SK-N-SH treated with all-trans-retinoic acid at 6 μM for 48 hours (cell line): ENCODE data around the gene IGF2R.

Experiments
- BACH2 ChIP-seq: fragments of 250-450 bp; sonication (Bioruptor Pico); IDR thresholded peaks from 2 replicates; pipeline ENCODE4 v1.9.0; 2021; ENCODE audit warnings: mild to moderate bottlenecking, borderline replicate concordance
- ZC3H10 ChIP-seq: fragments of 250-450 bp; sonication (Bioruptor Pico); IDR thresholded peaks from 2 replicates; pipeline ENCODE4 v1.5.1; 2021; ENCODE audit warnings: mild to moderate bottlenecking, moderate library complexity
- ZNF565 ChIP-seq: fragments of 450-650 bp; formaldehyde crosslinking; conservative IDR thresholded peaks from 2 replicates; pipeline ENCODE4 v1.5.0; 2020; ENCODE audit warnings: low read depth, mild to moderate bottlenecking, moderate library complexity
- ZNF8 ChIP-seq: fragments of 450-650 bp; formaldehyde crosslinking; IDR thresholded peaks from 2 replicates; pipeline ENCODE4 v1.5.0; 2020; ENCODE audit warnings: mild to moderate bottlenecking, moderate library complexity
- TF ChIP-seq, protein P1 (sequence below): fragments of 250-450 bp; sonication (Bioruptor Pico); IDR thresholded peaks from 2 replicates; pipeline ENCODE4 v1.8.0; 2020; ENCODE audit warnings: mild to moderate bottlenecking, moderate library complexity, borderline replicate concordance
- TF ChIP-seq, protein P2 (sequence below): fragments of 250-450 bp; sonication (Bioruptor Pico); IDR thresholded peaks from 2 replicates; pipeline ENCODE4 v1.5.0; 2020; ENCODE audit warnings: mild to moderate bottlenecking, moderate library complexity

DNA sequence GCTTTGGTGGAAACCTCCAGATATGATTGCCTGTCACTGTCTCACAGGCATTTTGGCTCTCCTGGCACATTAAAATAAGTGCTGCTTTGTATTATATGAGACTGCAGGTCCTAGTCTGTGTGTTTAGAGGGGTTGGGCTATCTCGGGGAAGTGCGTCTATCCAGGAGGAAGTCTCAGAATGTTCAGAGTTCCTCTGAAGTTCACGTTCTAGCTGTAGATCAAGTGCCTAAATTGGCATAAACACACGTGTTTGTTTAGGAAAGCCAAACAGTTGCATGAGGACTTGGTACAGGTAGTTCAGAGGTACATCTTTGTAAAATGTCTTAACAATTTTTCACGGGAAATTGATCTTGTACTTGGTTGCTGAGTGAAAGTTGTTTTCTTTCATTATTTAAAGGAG, 116.3 kb downstream of the IGF2R start:
- TF ChIP-seq BACH2 (CRISPR knock-in tag) (no peak), ZNF8 (CRISPR knock-in tag) (no peak), ZC3H10 (CRISPR knock-in tag) (no peak), ZNF565 (CRISPR knock-in tag) (no peak)
- TF ChIP-seq, protein P1, sequence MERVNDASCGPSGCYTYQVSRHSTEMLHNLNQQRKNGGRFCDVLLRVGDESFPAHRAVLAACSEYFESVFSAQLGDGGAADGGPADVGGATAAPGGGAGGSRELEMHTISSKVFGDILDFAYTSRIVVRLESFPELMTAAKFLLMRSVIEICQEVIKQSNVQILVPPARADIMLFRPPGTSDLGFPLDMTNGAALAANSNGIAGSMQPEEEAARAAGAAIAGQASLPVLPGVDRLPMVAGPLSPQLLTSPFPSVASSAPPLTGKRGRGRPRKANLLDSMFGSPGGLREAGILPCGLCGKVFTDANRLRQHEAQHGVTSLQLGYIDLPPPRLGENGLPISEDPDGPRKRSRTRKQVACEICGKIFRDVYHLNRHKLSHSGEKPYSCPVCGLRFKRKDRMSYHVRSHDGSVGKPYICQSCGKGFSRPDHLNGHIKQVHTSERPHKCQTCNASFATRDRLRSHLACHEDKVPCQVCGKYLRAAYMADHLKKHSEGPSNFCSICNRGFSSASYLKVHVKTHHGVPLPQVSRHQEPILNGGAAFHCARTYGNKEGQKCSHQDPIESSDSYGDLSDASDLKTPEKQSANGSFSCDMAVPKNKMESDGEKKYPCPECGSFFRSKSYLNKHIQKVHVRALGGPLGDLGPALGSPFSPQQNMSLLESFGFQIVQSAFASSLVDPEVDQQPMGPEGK (CRISPR knock-in tag) = no peak
- TF ChIP-seq, protein P2, sequence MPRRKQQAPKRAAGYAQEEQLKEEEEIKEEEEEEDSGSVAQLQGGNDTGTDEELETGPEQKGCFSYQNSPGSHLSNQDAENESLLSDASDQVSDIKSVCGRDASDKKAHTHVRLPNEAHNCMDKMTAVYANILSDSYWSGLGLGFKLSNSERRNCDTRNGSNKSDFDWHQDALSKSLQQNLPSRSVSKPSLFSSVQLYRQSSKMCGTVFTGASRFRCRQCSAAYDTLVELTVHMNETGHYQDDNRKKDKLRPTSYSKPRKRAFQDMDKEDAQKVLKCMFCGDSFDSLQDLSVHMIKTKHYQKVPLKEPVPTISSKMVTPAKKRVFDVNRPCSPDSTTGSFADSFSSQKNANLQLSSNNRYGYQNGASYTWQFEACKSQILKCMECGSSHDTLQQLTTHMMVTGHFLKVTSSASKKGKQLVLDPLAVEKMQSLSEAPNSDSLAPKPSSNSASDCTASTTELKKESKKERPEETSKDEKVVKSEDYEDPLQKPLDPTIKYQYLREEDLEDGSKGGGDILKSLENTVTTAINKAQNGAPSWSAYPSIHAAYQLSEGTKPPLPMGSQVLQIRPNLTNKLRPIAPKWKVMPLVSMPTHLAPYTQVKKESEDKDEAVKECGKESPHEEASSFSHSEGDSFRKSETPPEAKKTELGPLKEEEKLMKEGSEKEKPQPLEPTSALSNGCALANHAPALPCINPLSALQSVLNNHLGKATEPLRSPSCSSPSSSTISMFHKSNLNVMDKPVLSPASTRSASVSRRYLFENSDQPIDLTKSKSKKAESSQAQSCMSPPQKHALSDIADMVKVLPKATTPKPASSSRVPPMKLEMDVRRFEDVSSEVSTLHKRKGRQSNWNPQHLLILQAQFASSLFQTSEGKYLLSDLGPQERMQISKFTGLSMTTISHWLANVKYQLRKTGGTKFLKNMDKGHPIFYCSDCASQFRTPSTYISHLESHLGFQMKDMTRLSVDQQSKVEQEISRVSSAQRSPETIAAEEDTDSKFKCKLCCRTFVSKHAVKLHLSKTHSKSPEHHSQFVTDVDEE (CRISPR knock-in tag) = no peak
